Lung (tissue), 12 donors: ENCODE measurements around the gene TTLL7. TPM values are rescaled to one million over a fixed set of nuclear protein-coding genes. Genes with fewer than 3 reads are reported as not detected.

ENCODE experiments used
- ATAC-seq: fragments of 200-7000 bp; cut with Tn5 transposase; one replicate; pipeline ENCODE4 v1.9.1; 2020; ENCODE audit warnings: moderate number of reproducible peaks; ENCODE audit not compliant: insufficient read depth, low FRiP score
- DNase-seq, 3 donors: peaks; one replicate each; pipeline ENCODE4 v3.0.0-alpha.2; 2013 to 2017
- H3K27ac ChIP-seq, 2 donors: one replicate each; pipeline ENCODE4 v1.5.1; 2013; ENCODE audit warnings: mild to moderate bottlenecking in 2 of 2, moderate library complexity in 2 of 2, control low read depth in 1 of 2, inconsistent platforms in 1 of 2, low read depth in 1 of 2, low read length in 1 of 2
- H3K27me3 ChIP-seq, 3 donors: one replicate each; pipeline ENCODE4 v1.5.1; 2013; ENCODE audit warnings: low read length in 2 of 3; ENCODE audit not compliant: control insufficient read depth in 3 of 3, insufficient read depth in 3 of 3
- H3K36me3 ChIP-seq, 4 donors: one replicate each; pipeline ENCODE4 v1.5.1; 2013; ENCODE audit warnings: low read length in 4 of 4, mild to moderate bottlenecking in 1 of 4, moderate library complexity in 1 of 4; ENCODE audit not compliant: control insufficient read depth in 4 of 4, insufficient read depth in 4 of 4
- H3K4me1 ChIP-seq, 5 donors: one replicate each; pipeline ENCODE4 v1.5.1; 2013; ENCODE audit warnings: low read length in 5 of 5, mild to moderate bottlenecking in 2 of 5, moderate library complexity in 1 of 5; ENCODE audit not compliant: control insufficient read depth in 5 of 5, insufficient read depth in 5 of 5
- H3K4me3 ChIP-seq: one replicate; pipeline ENCODE4 v1.5.1; 2013; ENCODE audit warnings: mild to moderate bottlenecking, control low read depth, moderate library complexity
- H3K9ac ChIP-seq, 2 donors: one replicate each; pipeline ENCODE4 v1.5.1; 2013; ENCODE audit warnings: low read length in 2 of 2, control low read depth in 1 of 2; ENCODE audit not compliant: insufficient read depth in 1 of 2
- H3K9me3 ChIP-seq, 4 donors: one replicate each; pipeline ENCODE4 v1.5.1; 2013; ENCODE audit warnings: low read length in 3 of 4, mild to moderate bottlenecking in 1 of 4, moderate library complexity in 1 of 4; ENCODE audit not compliant: control insufficient read depth in 4 of 4, insufficient read depth in 3 of 4
- WGBS, 2 donors: extraction: QIAGEN DNeasy Blood & Tissue Kit; methylation state at CpG; one replicate each; pipeline ENCODE4 v1.1.7; 2013; 5-methylcytosine and 5-hydroxymethylcytosine counted together
- polyA plus RNA-seq, 2 donors: library from polyadenylated mRNA; stranded (reverse); fragments of 200-250 nt; gene quantifications; one replicate each; pipeline ENCODE4 v1.2.1, GENCODE V29; 2013
- total RNA-seq, 2 donors: library from RNA; depleted of rRNA in 1 of 2; stranded (reverse); fragments of >200 nt in 1 of 2; gene quantifications; one replicate each; pipeline ENCODE4 v1.2.1, GENCODE V29; 2014 to 2021
- TF ChIP-seq, protein P1 (sequence below): IDR thresholded peaks from 2 replicates; pipeline ENCODE4 v1.5.1; 2012; ENCODE audit warnings: mild to moderate bottlenecking; ENCODE audit errors: control extremely low read depth, extremely low read depth
- donor health status: control.
- donor health status: control.
- donor health status: Bipolar disorder and iron deficiency.
- donor health status: healthy.
- donor health status: DM: yes; HTN: yes; CAD: no.

Gene TTLL7
- total and polyA plus RNA-seq, 4 donors: 1.4 to 13.8 (median 9.1) TPM

- TF ChIP-seq, protein P1, sequence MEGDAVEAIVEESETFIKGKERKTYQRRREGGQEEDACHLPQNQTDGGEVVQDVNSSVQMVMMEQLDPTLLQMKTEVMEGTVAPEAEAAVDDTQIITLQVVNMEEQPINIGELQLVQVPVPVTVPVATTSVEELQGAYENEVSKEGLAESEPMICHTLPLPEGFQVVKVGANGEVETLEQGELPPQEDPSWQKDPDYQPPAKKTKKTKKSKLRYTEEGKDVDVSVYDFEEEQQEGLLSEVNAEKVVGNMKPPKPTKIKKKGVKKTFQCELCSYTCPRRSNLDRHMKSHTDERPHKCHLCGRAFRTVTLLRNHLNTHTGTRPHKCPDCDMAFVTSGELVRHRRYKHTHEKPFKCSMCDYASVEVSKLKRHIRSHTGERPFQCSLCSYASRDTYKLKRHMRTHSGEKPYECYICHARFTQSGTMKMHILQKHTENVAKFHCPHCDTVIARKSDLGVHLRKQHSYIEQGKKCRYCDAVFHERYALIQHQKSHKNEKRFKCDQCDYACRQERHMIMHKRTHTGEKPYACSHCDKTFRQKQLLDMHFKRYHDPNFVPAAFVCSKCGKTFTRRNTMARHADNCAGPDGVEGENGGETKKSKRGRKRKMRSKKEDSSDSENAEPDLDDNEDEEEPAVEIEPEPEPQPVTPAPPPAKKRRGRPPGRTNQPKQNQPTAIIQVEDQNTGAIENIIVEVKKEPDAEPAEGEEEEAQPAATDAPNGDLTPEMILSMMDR: no peak
- DNase-seq: no peak
- Histone ChIP-seq H3K27ac (no peak overlapping the region), H3K4me1 (no peaks in the 10 kb centered on the region), H3K9me3 (no peaks in the 10 kb centered on the region), H3K9ac (no peak overlapping the region), H3K36me3 (no peaks in the 10 kb centered on the region), H3K4me3 (no peak overlapping the region), H3K27me3 (no peaks in the 10 kb centered on the region)
- WGBS, 2 donors: 55 to 75% methylated on average over 1 of the region's 1 CpG
- ATAC-seq: no peak
Measured at GRCh38 chr1:83922431-83922830, 76.5 kb downstream of the TTLL7 start.

DNA sequence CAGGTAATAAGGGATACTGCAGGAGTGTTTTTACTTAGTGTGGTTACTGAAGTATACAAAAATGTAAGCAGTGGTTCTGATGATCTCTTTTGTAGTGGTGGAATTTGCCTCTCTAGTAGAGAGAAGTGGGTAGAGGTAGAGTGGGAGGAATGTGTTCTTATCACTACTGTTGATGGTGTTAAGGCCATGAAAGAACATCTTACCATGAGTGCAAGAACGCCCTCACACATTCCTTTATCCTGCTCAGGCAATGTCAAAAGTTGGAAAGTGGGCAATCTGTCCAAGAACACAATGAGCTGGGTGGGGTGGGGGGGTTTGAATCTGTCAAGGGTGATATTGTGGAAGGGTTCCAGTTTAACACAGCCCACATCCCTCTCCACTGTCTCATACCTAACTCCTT lies 78.6 kb downstream of the TTLL7 start:
- Histone ChIP-seq H3K9ac (no peak overlapping the region), H3K27ac (no peak overlapping the region), H3K36me3 (no peaks in the 10 kb centered on the region), H3K4me1 (no peaks in the 10 kb centered on the region), H3K4me3 (no peak overlapping the region), H3K9me3 (no peaks in the 10 kb centered on the region), H3K27me3 (no peaks in the 10 kb centered on the region)
- DNase-seq: no peak
- 57 to 86% methylated on average over 1 of the region's 1 CpG for WGBS, 2 donors
- TF ChIP-seq, protein P1: no peak
- no peak for ATAC-seq

DNA sequence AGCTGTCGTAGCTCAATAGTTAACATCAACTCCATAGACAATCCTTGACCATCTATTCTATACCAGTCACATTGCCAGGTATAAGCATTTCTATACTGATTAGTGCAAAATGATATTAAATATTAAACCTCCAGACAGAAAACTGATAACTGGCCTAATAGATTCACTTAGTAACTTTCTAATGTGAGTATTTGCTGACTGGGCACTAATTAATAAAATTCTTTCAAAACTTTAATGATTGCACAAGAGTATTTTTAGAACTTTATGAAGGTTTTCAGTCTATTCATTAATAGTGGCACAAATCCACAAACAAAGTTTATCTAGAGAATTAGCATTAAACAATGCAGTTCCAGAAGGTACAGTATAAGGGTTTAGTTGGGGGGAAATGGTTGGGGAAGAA lies 79.1 kb downstream of the TTLL7 start:
- 89 to 96% methylated on average over 1 of the region's 1 CpG for WGBS, 2 donors
- no peak overlapping the region for H3K27ac ChIP-seq
- TF ChIP-seq, protein P1: no peak

GRCh38 chr1:83918688-83919285 lies 80.1 kb downstream of the TTLL7 start:
- Histone ChIP-seq H3K9ac (no peak overlapping the region), H3K4me3 (no peak overlapping the region), H3K4me1 (no peaks in the 10 kb centered on the region), H3K36me3 (no peaks in the 10 kb centered on the region), H3K27me3 (no peaks in the 10 kb centered on the region), H3K9me3 (no peaks in the 10 kb centered on the region), H3K27ac (no peak overlapping the region)
- WGBS, 2 donors: 61 to 82% methylated on average over 2 of the region's 2 CpGs
- no peak for ATAC-seq
- TF ChIP-seq, protein P1: no peak
- no peak for DNase-seq

More for the DNA sequence above, 79.1 kb downstream of the TTLL7 start:
- H3K36me3 ChIP-seq: no peaks in the 10 kb centered on the region
- H3K4me3 ChIP-seq: no peak overlapping the region
- no peaks in the 10 kb centered on the region for H3K4me1 ChIP-seq
- ATAC-seq: no peak
- DNase-seq: no peak
- H3K9ac ChIP-seq: no peak overlapping the region
- H3K9me3 ChIP-seq: no peaks in the 10 kb centered on the region
- no peaks in the 10 kb centered on the region for H3K27me3 ChIP-seq
